EH (cell line): ENCODE measurements around the gene RPP21.
"Not testable (repeated sequence)": the region's sequence is repeated elsewhere in the genome, so short reads cannot be mapped to it uniquely, and the experiment has no call there.

Experiments
- DNase-seq: peaks from one replicate; pipeline ENCODE4 v3.0.0-alpha.2; 2015; ENCODE audit warnings: low read depth

The RPP21 gene

GRCh38 chr6:30329331-30329730, 15.6 kb upstream of the RPP21 start:
- no peak for DNase-seq

- DNase-seq: no peak
These were observed 13.0 kb upstream of the RPP21 start for GRCh38 chr6:30331981-30332380.

- no peak for DNase-seq
These were observed 10.7 kb upstream of the RPP21 start for GRCh38 chr6:30334075-30334783.

- DNase-seq: no peak
These were observed 4.3 kb upstream of the RPP21 start for GRCh38 chr6:30340589-30341054.

GRCh38 chr6:30341218-30341617, 3.7 kb upstream of the RPP21 start:
- no peak for DNase-seq

GRCh38 chr6:30341728-30342127, 3.2 kb upstream of the RPP21 start:
- no peak for DNase-seq

- DNase-seq: no peak
These were observed 627 bp upstream of the RPP21 start for GRCh38 chr6:30344191-30344867.

GRCh38 chr6:30345852-30346251, 896 bp downstream of the RPP21 start:
- no peak for DNase-seq

- DNase-seq: no peak
These were observed 4.0 kb downstream of the RPP21 start for GRCh38 chr6:30348957-30349356.

- DNase-seq: no peak
These were observed 4.6 kb downstream of the RPP21 start for GRCh38 chr6:30349421-30350177.

GRCh38 chr6:30350524-30350923, 5.6 kb downstream of the RPP21 start:
- DNase-seq: peak; percentile 20

- no peak for DNase-seq
These were observed 7.6 kb downstream of the RPP21 start for GRCh38 chr6:30352550-30352949.

- no peak for DNase-seq
These were observed 10.3 kb downstream of the RPP21 start for GRCh38 chr6:30355281-30355680.

GRCh38 chr6:30356536-30356935, 11.6 kb downstream of the RPP21 start:
- no peak for DNase-seq

- DNase-seq: peak; percentile 77
These were observed 13.0 kb downstream of the RPP21 start for GRCh38 chr6:30357678-30358540.

- DNase-seq: no peak
These were observed 14.3 kb downstream of the RPP21 start for GRCh38 chr6:30359276-30359675.

- no peak for DNase-seq
These were observed 15.2 kb downstream of the RPP21 start for GRCh38 chr6:30360139-30360538.

- DNase-seq: no peak
These were observed 16.7 kb downstream of the RPP21 start for GRCh38 chr6:30361661-30362060.

- DNase-seq: no peak
These were observed 18.5 kb downstream of the RPP21 start for GRCh38 chr6:30363459-30363858.

GRCh38 chr6:30364591-30364990, 19.6 kb downstream of the RPP21 start:
- DNase-seq: no peak

GRCh38 chr6:30369280-30369679, 24.3 kb downstream of the RPP21 start:
- not testable (repeated sequence) for DNase-seq
